Stimulated activated CD4-positive, alpha-beta T cell treated with anti-CD3 and anti-CD28 coated beads, Interleukin-15, amount 100 ng/mL, for 24 hours (primary cell): ENCODE results near the gene STAG2.

Experiments
- DNase-seq: peaks from one replicate; pipeline ENCODE4 v3.0.0-alpha.2; 2020

STAG2 gene

GRCh38 chrX:123976706-123977316, 15.3 kb downstream of the STAG2 start:
- DNase-seq = no peak

GRCh38 chrX:123983240-123983639, 21.7 kb downstream of the STAG2 start:
- DNase-seq = no peak

- no peak for DNase-seq
These were observed 24.9 kb downstream of the STAG2 start for GRCh38 chrX:123986377-123986776.

- no peak for DNase-seq
These were observed 27.1 kb downstream of the STAG2 start for GRCh38 chrX:123988423-123989111.

- no peak for DNase-seq
These were observed 27.7 kb downstream of the STAG2 start for GRCh38 chrX:123989235-123989634.

- DNase-seq = no peak
These were observed 28.7 kb downstream of the STAG2 start for GRCh38 chrX:123990169-123990568.

GRCh38 chrX:123990602-123991001, 29.1 kb downstream of the STAG2 start:
- DNase-seq = no peak

GRCh38 chrX:123993326-123993725, 31.8 kb downstream of the STAG2 start:
- DNase-seq = no peak

GRCh38 chrX:123993904-123994635, 32.6 kb downstream of the STAG2 start:
- DNase-seq = no peak

- DNase-seq = no peak
These were observed 33.2 kb downstream of the STAG2 start for GRCh38 chrX:123994730-123995129.

GRCh38 chrX:124001581-124001980, 40.1 kb downstream of the STAG2 start:
- no peak for DNase-seq

GRCh38 chrX:124005228-124005627, 43.7 kb downstream of the STAG2 start:
- no peak for DNase-seq

GRCh38 chrX:124010157-124010556, 48.7 kb downstream of the STAG2 start:
- DNase-seq = no peak

GRCh38 chrX:124010566-124010965, 49.1 kb downstream of the STAG2 start:
- DNase-seq = no peak

GRCh38 chrX:124015721-124016120, 54.2 kb downstream of the STAG2 start:
- DNase-seq = no peak

- DNase-seq = no peak
These were observed 55.3 kb downstream of the STAG2 start for GRCh38 chrX:124016825-124017224.

- DNase-seq = no peak
These were observed 56.5 kb downstream of the STAG2 start for GRCh38 chrX:124018023-124018422.

- DNase-seq = no peak
These were observed 62.3 kb downstream of the STAG2 start for GRCh38 chrX:124023838-124024238.

GRCh38 chrX:124026529-124026928, 65.0 kb downstream of the STAG2 start:
- DNase-seq = no peak

- DNase-seq = no peak
These were observed 66.7 kb downstream of the STAG2 start for GRCh38 chrX:124028182-124028581.

GRCh38 chrX:124030520-124030919, 69.0 kb downstream of the STAG2 start:
- DNase-seq = no peak

GRCh38 chrX:124033821-124034220, 72.3 kb downstream of the STAG2 start:
- no peak for DNase-seq

GRCh38 chrX:124035657-124036056, 74.2 kb downstream of the STAG2 start:
- DNase-seq = no peak

GRCh38 chrX:124042042-124042441, 80.5 kb downstream of the STAG2 start:
- DNase-seq = no peak
